K562 (cell line): Measurements from ENCODE around the gene TEP1. TPM values are rescaled to one million over a fixed set of nuclear protein-coding genes. Genes with fewer than 3 reads are reported as not detected.

Experiments used
- ATF1 ChIP-seq, 2 experiments: fragments of 450-650 bp in 1 of 2; IDR thresholded peaks; 2 replicates each; pipeline ENCODE4 v1.6.1; 2016; ENCODE audit warnings: missing compliant biosample characterization in 1 of 2, missing genetic modification characterization in 1 of 2
- CEBPB ChIP-seq: fragments of 450-650 bp; IDR thresholded peaks from 2 replicates; pipeline ENCODE4 v1.6.1; 2016; ENCODE audit warnings: missing genetic modification characterization, missing compliant biosample characterization
- EP400 ChIP-seq: fragments of 450-650 bp; IDR thresholded peaks from 2 replicates; pipeline ENCODE4 v1.6.1; 2017; ENCODE audit warnings: antibody characterized with exemption, mild to moderate bottlenecking, moderate library complexity
- FUS ChIP-seq: fragments of 200-400 bp; formaldehyde crosslinking; optimal IDR thresholded peaks from 2 replicates; pipeline ENCODE3; 2017; ENCODE audit warnings: low read depth, low read length
- HDAC2 ChIP-seq: fragments of 450-650 bp; IDR thresholded peaks from 2 replicates; pipeline ENCODE4 v1.6.1; 2016; ENCODE audit warnings: mild to moderate bottlenecking
- HINFP ChIP-seq: fragments of 450-650 bp; conservative IDR thresholded peaks from 2 replicates; pipeline ENCODE4 v1.6.1; 2016; ENCODE audit warnings: missing genetic modification characterization, low read depth, mild to moderate bottlenecking, control low read depth, missing compliant biosample characterization
- LCOR ChIP-seq: sonication (generic); formaldehyde crosslinking; IDR thresholded peaks from 2 replicates; pipeline ENCODE4 v1.8.0; 2022; ENCODE audit warnings: mild to moderate bottlenecking, missing genetic modification reagents
- MNT ChIP-seq, 2 experiments: fragments of 450-650 bp; conservative IDR thresholded peaks; 2 replicates each; pipeline ENCODE4 v1.6.1; 2017; ENCODE audit warnings: mild to moderate bottlenecking in 2 of 2, moderate library complexity in 2 of 2
- NCOA1 ChIP-seq: fragments of 450-650 bp; IDR thresholded peaks from 2 replicates; pipeline ENCODE4 v1.6.1; 2016; ENCODE audit warnings: low read depth
- RB1 ChIP-seq: fragments of 450-650 bp; IDR thresholded peaks from 2 replicates; pipeline ENCODE4 v1.6.1; 2017; ENCODE audit warnings: low read depth, mild to moderate bottlenecking
- STAG1 ChIP-seq: sonication (generic); formaldehyde crosslinking; IDR thresholded peaks from 2 replicates; pipeline ENCODE4 v1.5.0; 2020; ENCODE audit warnings: missing genetic modification reagents, borderline replicate concordance
- TFAP4 ChIP-seq: sonication (generic); formaldehyde crosslinking; IDR thresholded peaks from 2 replicates; pipeline ENCODE4 v1.8.0; 2022; ENCODE audit warnings: missing genetic modification reagents, mild to moderate bottlenecking, moderate library complexity, borderline replicate concordance
- THAP7 ChIP-seq: fragments of 250-450 bp; sonication (Bioruptor Pico); IDR thresholded peaks from 2 replicates; pipeline ENCODE4 v1.5.0; 2021
- UBTF ChIP-seq, 2 experiments: IDR thresholded peaks; 2 replicates each; pipeline ENCODE4 v1.6.1; 2012; ENCODE audit warnings: improper control_type of control experiment in 2 of 2, low read depth in 2 of 2, low read length in 2 of 2, borderline replicate concordance in 1 of 2
- VEZF1 ChIP-seq: fragments of 200-800 bp; sonication (Bioruptor generic); IDR thresholded peaks from 2 replicates; pipeline ENCODE4 v1.6.1; 2017; ENCODE audit warnings: missing genetic modification characterization, missing compliant biosample characterization
- ZFP30 ChIP-seq: fragments of 250-450 bp; sonication (Bioruptor Pico); IDR thresholded peaks from 2 replicates; pipeline ENCODE4 v1.8.0; 2022; ENCODE audit warnings: moderate library complexity, mild to moderate bottlenecking, inconsistent platforms, borderline replicate concordance
- ZNF584 ChIP-seq: fragments of 200-800 bp; sonication (Bioruptor generic); IDR thresholded peaks from 2 replicates; pipeline ENCODE4 v1.6.1; 2016; ENCODE audit warnings: low read depth, mild to moderate bottlenecking, missing genetic modification characterization, missing compliant biosample characterization
- polyA plus RNA-seq, 8 experiments: library from polyadenylated mRNA; depleted of rRNA in 4 of 8; stranded (reverse) in 5 of 8; unstranded in 3 of 8; fragments of >200 nt; fragmentation: Nextera tagmentation in 2 of 8; fragmentation: Illumina TruSeq in 1 of 8; extraction: Ambion mirVana in 2 of 8; extraction: Trizol in 1 of 8; gene quantifications; 2 replicates each; pipeline versions ENCODE4 v1.2.1 to v1.2.3, GENCODE V29; 2011 to 2014; ENCODE audit warnings: inconsistent platforms in 1 of 8, missing spikeins in 1 of 8
- total RNA-seq, 7 experiments: library from RNA; depleted of rRNA in 6 of 7; stranded (reverse); fragments of >200 nt in 6 of 7; fragmentation: Illumina TruSeq in 2 of 7; extraction: Trizol in 2 of 7; gene quantifications; 2 replicates each; pipeline versions ENCODE4 v1.2.1 to v1.2.3, GENCODE V29; 2011 to 2021; ENCODE audit warnings: low replicate concordance in 1 of 7

Gene TEP1
- total and polyA plus RNA-seq, 9 of the 15 experiments (the other 6 are each of a cell fraction or from before 2014, with no cell fraction given): 1.0 to 12.2 (median 7.1) TPM

GRCh38 chr14:20412876-20413743 lies at the start of gene TEP1 (continued):
- TF ChIP-seq HINFP (tag) (0 out of 2 replicates have a peak, but pooled peaks have one; percentile 29), FUS (no peak), ZNF584 (CRISPR knock-in tag) (no peak), TFAP4 (CRISPR knock-in tag) (peak; percentile 72; the same call in 1 of the 2 replicates), NCOA1 (0 out of 2 replicates have a peak, but pooled peaks have one; percentile 38), EP400 (peak; percentile 61), STAG1 (no peak), CEBPB (tag) (no peak), VEZF1 (CRISPR knock-in tag) (peak; percentile 57), HDAC2 (peak; percentile 57; the same call in 1 of the 2 replicates), MNT (conservative IDR thresholded peaks at IDR 0.05) (peak in 1 of 2 experiments; percentile 60; a peak in 2 of 4 replicates), UBTF (IDR thresholded peaks at IDR 0.05; ENCODE audit: borderline replicate concordance in 1 of 2, low read depth in 2 of 2, low read length in 2 of 2) (0 out of 4 replicates have a peak, but pooled peaks have one; percentile 40 to 66), RB1 (0 out of 2 replicates have a peak, but pooled peaks have one; percentile 12), THAP7 (CRISPR knock-in tag) (no peak), LCOR (CRISPR knock-in tag) (0 out of 2 replicates have a peak, but pooled peaks have one; percentile 35), ZFP30 (CRISPR knock-in tag) (no peak), ATF1 (CRISPR knock-in tag; IDR thresholded peaks at IDR 0.05) (no peak), ATF1 (tag; IDR thresholded peaks at IDR 0.05) (0 out of 2 replicates have a peak, but pooled peaks have one; percentile 17)
